T-cell (primary cell): ENCODE measurements around the gene KCNH2. TPM values are rescaled to one million over a fixed set of nuclear protein-coding genes. Genes with fewer than 3 reads are reported as not detected.

ENCODE experiments used
- ATAC-seq, 4 experiments: fragments of 200-7000 bp in 3 of 4; fragments of 150-1000 bp in 1 of 4; cut with Tn5 transposase; replicated peaks in 1 of 4; 1 replicate in 3 of 4; 2 replicates in 1 of 4; pipeline ENCODE4 v1.10.0; 2021; ENCODE audit warnings: moderate library complexity in 3 of 4, mild to moderate bottlenecking in 2 of 4, moderate number of reproducible peaks in 1 of 4
- CTCF ChIA-PET, 2 donors: fragments of 300-600 bp; sonication (Branson Sonifier 250); formaldehyde crosslinking; loops; one replicate each; lab custom pipeline; 2022; ENCODE audit warnings: antibody characterized with exemption in 2 of 2; lab: Charles Lee
- POLR2A ChIA-PET, 2 donors: fragments of 300-600 bp; sonication (Branson Sonifier 250); formaldehyde crosslinking; loops; one replicate each; lab custom pipeline; 2022; ENCODE audit warnings: antibody characterized with exemption in 2 of 2; lab: Charles Lee
- DNase-seq, 35 experiments: peaks; one replicate each; pipeline versions ENCODE4 v3.0.0 to v3.0.0-alpha.2; 2013 to 2023
- H3K27ac ChIP-seq: one replicate; pipeline ENCODE4 v1.5.1; 2013; ENCODE audit warnings: low read length
- H3K27me3 ChIP-seq, 2 experiments: replicated peaks in 1 of 2; 1 replicate in 1 of 2; 2 replicates in 1 of 2; pipeline versions ENCODE4 v1.6.1 to v1.7.0; 2013; ENCODE audit warnings: low read length in 1 of 2, mixed read lengths in 1 of 2; ENCODE audit not compliant: control insufficient read depth in 2 of 2, insufficient read depth in 2 of 2; ENCODE audit errors: extremely low read depth in 1 of 2
- H3K36me3 ChIP-seq, 2 donors: 1 replicate in 1 of 2; 2 replicates in 1 of 2; pipeline versions ENCODE4 v1.6.1 to v1.7.0; 2013; ENCODE audit warnings: low read length in 1 of 2; ENCODE audit not compliant: control insufficient read depth in 2 of 2, insufficient read depth in 1 of 2; ENCODE audit errors: extremely low read depth in 1 of 2
- H3K4me1 ChIP-seq, 2 experiments: 1 replicate in 1 of 2; 2 replicates in 1 of 2; pipeline versions ENCODE4 v1.6.1 to v1.7.0; 2013; ENCODE audit warnings: low read length in 2 of 2, mixed read lengths in 1 of 2; ENCODE audit not compliant: insufficient read depth in 2 of 2, control insufficient read depth in 1 of 2; ENCODE audit errors: extremely low read depth in 1 of 2
- H3K4me3 ChIP-seq, 2 donors: 1 replicate in 1 of 2; 2 replicates in 1 of 2; pipeline versions ENCODE4 v1.5.1 to v1.7.0; 2013; ENCODE audit warnings: mild to moderate bottlenecking in 2 of 2, low read length in 1 of 2, moderate library complexity in 1 of 2; ENCODE audit not compliant: control insufficient read depth in 1 of 2; ENCODE audit errors: extremely low read depth in 1 of 2
- H3K9me3 ChIP-seq: 2 replicates; pipeline ENCODE4 v1.7.0; 2013
- H3K27ac Mint-ChIP-seq, 2 donors: one replicate each; pipeline ENCODE4 v1.8.0; 2020 to 2021; ENCODE audit warnings: mild to moderate bottlenecking in 2 of 2, mixed read lengths in 2 of 2
- H3K27me3 Mint-ChIP-seq, 2 donors: one replicate each; pipeline ENCODE4 v1.8.0; 2021 to 2022; ENCODE audit warnings: mixed read lengths in 2 of 2
- H3K36me3 Mint-ChIP-seq: one replicate; pipeline ENCODE4 v1.8.0; 2021; ENCODE audit warnings: mixed read lengths
- H3K4me1 Mint-ChIP-seq, 3 donors: one replicate each; pipeline ENCODE4 v1.8.0; 2020 to 2022; ENCODE audit warnings: mixed read lengths in 3 of 3, mild to moderate bottlenecking in 1 of 3
- H3K4me3 Mint-ChIP-seq, 3 donors: one replicate each; pipeline ENCODE4 v1.8.0; 2020 to 2022; ENCODE audit warnings: mild to moderate bottlenecking in 3 of 3, mixed read lengths in 3 of 3, moderate library complexity in 3 of 3
- H3K9me3 Mint-ChIP-seq, 3 donors: one replicate each; pipeline ENCODE4 v1.8.0; 2020 to 2022; ENCODE audit warnings: mixed read lengths in 3 of 3
- WGBS: methylation state at CpG from one replicate; pipeline ENCODE4 v1.1.5; 2013; ENCODE audit warnings: missing lambda C conversion rate; ENCODE audit not compliant: insufficient coverage; 5-methylcytosine and 5-hydroxymethylcytosine counted together
- total RNA-seq, 35 experiments: library from RNA in 6 of 35; stranded (reverse) in 6 of 35; fragments of 120-200 nt in 1 of 35; gene quantifications; one replicate each; pipeline versions ENCODE4 v1.2.1 to v1.2.4 and lab custom pipeline; 2013 to 2026

Gene KCNH2
- total RNA-seq, 5 donors from 2014 or later (not counting 1 experiment from before 2014, with no cell fraction given): 2.9 to 4.6 (median 3.0) TPM

DNA sequence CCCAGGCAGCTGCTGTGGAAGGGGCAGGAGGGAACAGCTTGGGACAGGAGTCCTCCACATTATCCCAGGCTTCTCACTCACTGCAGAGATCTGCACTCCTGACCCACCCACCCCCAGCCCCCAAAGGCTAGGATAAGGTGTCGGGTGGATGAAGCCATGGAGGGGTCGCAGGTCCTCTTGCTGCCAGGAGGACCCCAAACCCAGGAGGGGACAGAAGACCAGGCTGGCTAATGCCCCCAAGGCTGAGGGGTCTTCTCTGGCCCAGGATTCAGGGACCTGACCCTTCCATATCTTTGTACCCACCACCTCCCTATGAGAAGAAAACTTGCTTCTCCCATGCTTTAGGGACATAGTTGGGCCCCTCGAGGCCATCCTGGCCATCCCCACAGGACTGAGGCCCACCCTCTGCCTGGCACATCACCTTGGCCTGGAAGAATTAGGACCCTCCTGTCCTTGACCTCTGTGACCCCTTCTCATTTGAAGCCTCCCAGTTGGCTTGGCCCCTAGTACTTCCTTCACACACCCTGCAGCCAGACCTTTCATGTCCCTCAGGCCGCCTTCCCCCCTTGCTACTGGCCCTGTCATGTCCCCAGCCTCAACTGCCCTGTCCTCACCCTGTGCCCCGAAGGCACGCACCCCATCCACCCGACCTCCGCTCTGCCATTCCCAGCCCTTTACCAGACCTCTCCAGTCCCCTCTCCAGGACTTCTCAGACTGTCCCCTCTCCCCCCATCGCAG lies 21.6 kb downstream of the KCNH2 start:
- peaks cover 2 to 8% of the 10 kb centered on the region in 2 experiments for H3K4me1 ChIP-seq
- peaks cover 13% of the 10 kb centered on the region for H3K36me3 Mint-ChIP-seq
- ATAC-seq (no peak), DNase-seq (no peak)
- POLR2A ChIA-PET: no interaction called here
- 84% methylated on average over 9 of the region's 9 CpGs for WGBS
- H3K36me3 ChIP-seq: no peaks in the 10 kb centered on the region
- H3K9me3 ChIP-seq: no peaks in the 10 kb centered on the region
- H3K27ac ChIP-seq: no peak overlapping the region
- peaks cover 2 to 61% of the 10 kb centered on the region in 2 experiments for H3K27me3 ChIP-seq
- no peak overlapping the region for H3K4me3 Mint-ChIP-seq
- no peaks in the 10 kb centered on the region for H3K9me3 Mint-ChIP-seq
- peaks cover 10 to 15% (median 11%) of the 10 kb centered on the region in 3 donors for H3K4me1 Mint-ChIP-seq
- CTCF ChIA-PET: no interaction called here
- H3K27ac Mint-ChIP-seq: no peak overlapping the region
- H3K4me3 ChIP-seq: no peak overlapping the region
- peaks cover 29 to 50% of the 10 kb centered on the region in 2 donors for H3K27me3 Mint-ChIP-seq

DNA sequence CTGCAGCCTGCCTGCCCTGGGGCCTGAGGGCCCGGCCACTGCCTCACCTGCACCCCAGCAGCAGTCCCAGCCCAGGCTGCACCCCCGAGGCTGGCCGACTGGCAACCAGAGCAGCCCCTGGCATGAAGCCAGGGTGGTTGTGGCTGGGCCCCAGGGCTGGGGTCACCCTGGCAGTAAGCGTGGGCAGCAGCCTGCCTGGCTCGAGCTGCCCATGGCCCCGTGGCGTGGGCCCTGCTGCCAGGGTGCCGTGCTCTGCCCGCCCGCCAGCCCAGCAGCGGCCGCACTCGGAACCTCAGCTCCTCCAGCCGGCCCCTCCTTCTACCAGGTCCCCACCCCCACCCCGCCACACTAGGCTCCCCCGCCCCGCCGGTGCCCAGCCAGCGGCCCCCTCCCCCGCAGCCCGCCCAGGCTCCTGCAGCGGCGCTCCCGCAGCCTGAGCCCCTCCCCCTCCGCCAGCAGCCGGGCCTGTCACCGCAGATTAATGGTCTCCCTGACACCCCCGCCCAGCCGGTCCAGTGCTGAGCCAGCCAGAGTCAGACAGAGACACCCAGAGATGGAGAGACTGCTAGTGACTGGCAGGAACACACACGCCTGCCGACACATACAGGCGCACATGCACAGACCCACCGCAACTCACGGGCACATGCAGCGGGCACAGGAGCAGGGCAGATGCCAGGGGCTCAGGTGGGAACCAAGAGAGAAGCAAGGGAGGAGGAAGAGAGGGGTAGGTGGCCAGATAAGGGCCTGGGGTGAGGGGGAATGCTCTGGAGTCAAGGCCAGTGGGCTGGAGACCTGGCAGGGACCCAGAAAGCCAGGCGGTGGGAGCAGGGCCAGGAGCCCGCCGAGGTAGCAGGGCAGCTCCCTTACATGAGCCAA lies 22.4 kb downstream of the KCNH2 start:
- peaks cover 29 to 47% of the 10 kb centered on the region in 2 donors for H3K27me3 Mint-ChIP-seq
- H3K27ac Mint-ChIP-seq: no peak overlapping the region
- Histone ChIP-seq H3K4me3 (no peak overlapping the region), H3K36me3 (no peaks in the 10 kb centered on the region), H3K9me3 (no peaks in the 10 kb centered on the region), H3K4me1 (peaks cover 2 to 8% of the 10 kb centered on the region in 2 experiments), H3K27ac (no peak overlapping the region), H3K27me3 (peaks cover 2 to 53% of the 10 kb centered on the region in 2 experiments)
- H3K9me3 Mint-ChIP-seq: no peaks in the 10 kb centered on the region
- ChIA-PET POLR2A (no interaction called here), CTCF (no interaction called here)
- H3K4me3 Mint-ChIP-seq: no peak overlapping the region
- peaks cover 13% of the 10 kb centered on the region for H3K36me3 Mint-ChIP-seq
- peaks cover 10 to 15% (median 11%) of the 10 kb centered on the region in 3 donors for H3K4me1 Mint-ChIP-seq
- 37% methylated on average over 28 of the region's 38 CpGs for WGBS
- DNase-seq: no peak
- no peak for ATAC-seq

DNA sequence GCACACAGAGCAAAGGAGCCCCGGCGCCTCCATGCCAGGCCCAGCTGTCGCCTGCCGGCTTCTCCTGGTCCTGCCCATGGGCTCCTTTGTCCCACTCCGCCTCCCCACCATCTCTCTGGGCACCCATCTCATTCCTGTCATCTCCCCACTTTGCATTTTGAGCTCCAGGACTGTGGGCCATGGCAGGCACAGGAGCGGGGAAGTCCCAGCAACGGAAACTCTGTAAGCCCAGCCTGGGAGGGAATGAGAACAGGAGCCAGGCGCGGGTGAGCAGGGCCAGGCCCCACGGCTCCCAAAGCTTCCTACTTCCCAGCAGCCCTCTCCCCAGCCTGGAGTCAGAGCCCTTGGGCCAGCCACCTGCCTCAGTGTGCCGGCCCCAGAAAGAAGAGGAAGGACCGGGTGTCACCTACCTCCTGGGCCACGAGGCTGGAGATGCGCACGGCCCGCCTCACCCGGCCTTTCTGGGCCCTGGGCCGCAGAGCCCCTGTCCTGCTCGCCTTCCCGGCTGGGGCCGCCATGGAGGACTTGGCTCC lies 23.1 kb downstream of the KCNH2 start:
- Histone ChIP-seq H3K36me3 (no peaks in the 10 kb centered on the region), H3K4me1 (peaks cover 2 to 8% of the 10 kb centered on the region in 2 experiments), H3K27ac (no peak overlapping the region), H3K4me3 (no peak overlapping the region), H3K27me3 (peaks cover 2 to 54% of the 10 kb centered on the region in 2 experiments), H3K9me3 (no peaks in the 10 kb centered on the region)
- Mint-ChIP-seq H3K36me3 (peaks cover 13% of the 10 kb centered on the region), H3K4me3 (no peak overlapping the region), H3K27ac (no peak overlapping the region), H3K9me3 (no peaks in the 10 kb centered on the region), H3K4me1 (peaks cover 6 to 11% (median 10%) of the 10 kb centered on the region in 3 donors), H3K27me3 (peaks cover 29 to 42% of the 10 kb centered on the region in 2 donors)
- POLR2A ChIA-PET: no interaction called here
- ATAC-seq (no peak), DNase-seq (no peak)
- CTCF ChIA-PET: no interaction called here
- WGBS: 86% methylated on average over 13 of the region's 21 CpGs

DNA sequence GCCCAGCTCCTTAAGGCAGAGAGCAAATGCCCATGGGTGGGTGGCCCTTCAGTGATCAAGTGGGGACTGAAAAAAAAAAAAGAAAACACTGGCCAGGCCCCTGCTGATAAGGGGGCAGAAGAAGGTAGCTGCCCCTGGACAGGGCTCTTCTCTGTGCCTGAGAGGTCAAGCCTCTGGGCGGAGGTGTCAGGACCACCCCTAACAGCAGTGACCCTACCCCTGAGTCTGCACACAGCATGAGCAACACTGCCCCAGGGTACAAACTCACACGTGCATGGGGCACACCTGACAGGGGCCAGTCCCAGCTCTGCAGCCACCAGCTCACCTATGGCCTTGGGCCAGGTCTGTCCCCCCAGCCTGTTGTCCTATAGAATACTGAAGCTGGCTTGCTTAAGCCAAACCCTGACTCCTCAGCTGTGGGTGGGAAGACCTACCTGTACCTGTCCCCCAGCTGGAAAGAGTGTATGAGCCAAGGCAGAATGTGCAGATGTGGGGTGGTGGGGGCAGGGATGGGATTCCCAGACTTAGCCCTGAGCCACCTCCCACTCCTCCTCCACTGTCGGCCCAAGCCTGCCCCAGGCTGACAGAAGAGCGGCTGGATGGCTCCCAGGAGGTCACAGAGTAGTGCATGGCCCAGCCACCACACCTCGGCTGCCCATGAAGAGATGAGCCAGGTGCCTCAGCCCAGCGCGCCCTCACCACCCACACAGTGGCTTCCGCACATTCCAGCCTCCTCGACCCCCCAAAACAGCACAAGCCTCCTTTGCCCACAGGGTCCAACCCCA lies 23.7 kb downstream of the KCNH2 start:
- no peaks in the 10 kb centered on the region for H3K9me3 ChIP-seq
- WGBS: 87% methylated on average over 7 of the region's 9 CpGs
- H3K36me3 ChIP-seq: no peaks in the 10 kb centered on the region
- Mint-ChIP-seq H3K36me3 (peaks cover 13% of the 10 kb centered on the region), H3K9me3 (no peaks in the 10 kb centered on the region), H3K27ac (no peak overlapping the region), H3K4me1 (peaks cover 0 to 7% (median 7%) of the 10 kb centered on the region in 3 donors), H3K4me3 (no peak overlapping the region), H3K27me3 (peaks cover 22 to 37% of the 10 kb centered on the region in 2 donors)
- H3K27me3 ChIP-seq: peaks cover 2 to 51% of the 10 kb centered on the region in 2 experiments
- ChIA-PET POLR2A (no interaction called here), CTCF (interaction anchor here in 1 of 2 donors (0.6 to 0.7 kb wide), 2 partner anchors 42 to 222 kb away, joined by 3 read pairs; no protein-coding TSS in a partner anchor)
- no peak for DNase-seq
- no peak for ATAC-seq
- H3K4me1 ChIP-seq: peaks cover 0 to 1% of the 10 kb centered on the region in 2 experiments
- H3K27ac ChIP-seq: no peak overlapping the region
- H3K4me3 ChIP-seq: no peak overlapping the region

- 83% methylated on average over 17 of the region's 17 CpGs for WGBS
- Mint-ChIP-seq H3K27ac (no peak overlapping the region), H3K4me1 (peaks cover 0 to 4% (median 3%) of the 10 kb centered on the region in 3 donors), H3K4me3 (no peak overlapping the region), H3K27me3 (peaks cover 15 to 26% of the 10 kb centered on the region in 2 donors), H3K36me3 (peaks cover 8% of the 10 kb centered on the region), H3K9me3 (no peaks in the 10 kb centered on the region)
- peaks cover 2 to 41% of the 10 kb centered on the region in 2 experiments for H3K27me3 ChIP-seq
- no peaks in the 10 kb centered on the region for H3K36me3 ChIP-seq
- POLR2A ChIA-PET: no interaction called here
- ATAC-seq (no peak), DNase-seq (no peak)
- no peaks in the 10 kb centered on the region for H3K4me1 ChIP-seq
- CTCF ChIA-PET: interaction anchor here (0.6 to 0.7 kb wide), 2 partner anchors 223 to 1467 kb away, joined by 3 read pairs; no protein-coding TSS in a partner anchor
- no peak overlapping the region for H3K4me3 ChIP-seq
- H3K27ac ChIP-seq: no peak overlapping the region
- H3K9me3 ChIP-seq: no peaks in the 10 kb centered on the region
These were observed 24.8 kb downstream of the KCNH2 start for GRCh38 chr7:150953061-150953997.
